NCI-H2171 treated with DMSO at 0.1 percent for 48 hours (cell line): ENCODE data around the gene HIVEP3.
A peak's percentile ranks its signal among the peaks of the same experiment; 100 is the strongest.

ENCODE experiments used
- DNase-seq: peaks from one replicate; lab custom pipeline; 2025; lab: John Stamatoyannopoulos, UW

Gene HIVEP3

DNA sequence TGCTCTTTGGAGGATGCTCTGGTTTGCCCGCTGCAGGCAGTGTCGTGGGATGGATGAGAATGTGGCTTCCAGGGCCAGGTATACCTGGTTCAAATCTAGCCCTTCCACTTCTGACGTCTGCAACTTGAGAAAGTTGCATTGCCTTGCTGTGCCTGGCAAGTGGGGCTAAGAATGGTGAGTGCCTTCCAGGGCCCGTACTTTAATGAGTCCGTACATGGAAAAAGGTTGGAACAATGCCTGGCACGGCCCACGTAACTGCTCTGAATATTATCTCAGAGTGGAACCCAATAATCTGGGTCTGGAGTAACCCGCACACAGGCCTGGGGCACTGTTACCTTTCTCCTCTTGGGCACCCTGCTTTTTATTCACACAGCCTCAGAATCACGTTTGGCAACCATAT lies 287.6 kb downstream of the HIVEP3 start:
- no peak for DNase-seq

- no peak for DNase-seq
These were observed 289.2 kb downstream of the HIVEP3 start for GRCh38 chr1:41629571-41629970.

- no peak for DNase-seq
These were observed 289.6 kb downstream of the HIVEP3 start for GRCh38 chr1:41629141-41629540.

DNA sequence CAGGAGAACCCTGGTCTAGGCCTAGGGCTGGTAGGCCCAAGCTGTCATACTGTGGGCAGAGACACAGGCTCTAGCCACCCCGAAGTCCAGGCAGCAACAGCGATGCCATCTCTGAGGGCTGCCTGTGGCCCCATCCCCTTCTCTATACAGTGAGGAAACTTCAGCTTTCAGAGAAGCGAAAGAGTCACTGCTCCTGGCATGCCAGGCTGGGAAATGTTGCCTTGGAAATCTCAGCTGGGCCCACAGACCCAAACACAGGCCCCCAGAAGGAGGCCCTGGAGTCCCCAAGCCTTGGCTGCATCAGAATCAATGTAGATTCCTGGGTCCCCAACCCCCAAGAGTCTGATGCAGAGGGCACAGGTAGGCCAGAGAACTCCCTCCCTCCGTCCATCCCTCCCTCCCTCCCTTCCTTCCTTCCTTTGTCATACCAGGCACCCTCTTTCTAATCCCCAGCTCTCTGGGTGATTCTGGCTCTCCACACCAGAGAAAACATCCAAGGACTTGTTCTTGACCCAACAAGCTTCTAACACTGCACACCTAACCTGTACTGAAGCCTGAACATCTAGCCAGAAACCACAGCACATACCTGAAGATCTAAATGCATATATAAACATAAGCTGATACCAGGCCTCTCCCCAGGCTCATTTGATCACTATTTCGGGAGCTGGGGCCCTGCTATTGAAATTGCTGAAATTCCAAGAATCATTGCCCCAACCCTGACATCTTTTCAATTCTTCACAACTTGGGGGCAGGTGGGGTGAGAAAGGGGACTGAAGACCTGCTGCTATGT lies 291.0 kb downstream of the HIVEP3 start:
- no peak for DNase-seq

- DNase-seq: peak; percentile 51
These were observed 291.9 kb downstream of the HIVEP3 start for GRCh38 chr1:41626616-41627375.

- DNase-seq: peak; percentile 89
These were observed 292.6 kb downstream of the HIVEP3 start for GRCh38 chr1:41626146-41626545.

DNA sequence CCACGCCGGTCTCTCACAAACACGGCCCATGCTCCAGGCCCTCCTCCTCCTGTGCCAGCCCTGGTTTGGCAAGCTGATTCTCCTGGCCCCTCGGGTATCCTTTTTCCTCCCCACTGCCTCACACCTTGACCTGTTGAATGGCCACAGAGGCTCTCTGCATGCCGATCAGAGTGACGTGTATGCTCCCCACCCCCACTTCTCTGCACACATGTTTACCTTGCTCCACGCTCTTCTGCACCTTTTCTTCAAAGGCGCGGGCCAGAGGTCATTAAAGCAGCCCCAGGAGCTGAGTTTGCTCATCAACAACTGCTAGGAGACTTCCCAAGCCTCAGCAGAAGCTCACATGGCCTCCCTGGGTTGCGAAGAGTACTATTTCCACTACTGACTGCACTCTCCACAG lies 295.0 kb downstream of the HIVEP3 start:
- no peak for DNase-seq

GRCh38 chr1:41622859-41623732 lies 295.6 kb downstream of the HIVEP3 start:
- no peak for DNase-seq

- DNase-seq: no peak
These were observed 296.3 kb downstream of the HIVEP3 start for GRCh38 chr1:41622402-41622801.

DNA sequence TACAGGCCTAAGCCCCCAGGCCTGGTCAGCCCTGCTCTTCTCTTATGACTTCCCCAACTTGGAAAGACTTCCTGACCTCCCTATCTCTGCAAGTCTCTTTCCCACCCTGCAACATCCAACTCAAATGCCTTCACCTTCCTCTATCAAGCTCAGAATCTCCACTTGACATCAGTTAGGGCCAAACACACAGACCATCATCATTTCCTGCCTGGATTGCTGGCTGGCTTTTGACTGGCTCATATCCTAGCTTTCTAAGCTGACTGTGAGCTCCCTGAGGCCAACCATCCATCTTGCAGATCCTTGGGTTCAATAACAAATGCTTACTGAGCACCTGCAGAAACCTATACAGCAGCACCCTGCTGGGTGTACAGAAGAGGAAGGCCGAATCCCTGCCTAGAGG lies 296.9 kb downstream of the HIVEP3 start:
- no peak for DNase-seq

GRCh38 chr1:41621256-41621655 lies 297.5 kb downstream of the HIVEP3 start:
- DNase-seq: no peak

GRCh38 chr1:41620365-41621169 lies 298.2 kb downstream of the HIVEP3 start:
- DNase-seq: peak; percentile 52

- DNase-seq: peak; percentile 88
These were observed 299.0 kb downstream of the HIVEP3 start for GRCh38 chr1:41619511-41620364.

DNA sequence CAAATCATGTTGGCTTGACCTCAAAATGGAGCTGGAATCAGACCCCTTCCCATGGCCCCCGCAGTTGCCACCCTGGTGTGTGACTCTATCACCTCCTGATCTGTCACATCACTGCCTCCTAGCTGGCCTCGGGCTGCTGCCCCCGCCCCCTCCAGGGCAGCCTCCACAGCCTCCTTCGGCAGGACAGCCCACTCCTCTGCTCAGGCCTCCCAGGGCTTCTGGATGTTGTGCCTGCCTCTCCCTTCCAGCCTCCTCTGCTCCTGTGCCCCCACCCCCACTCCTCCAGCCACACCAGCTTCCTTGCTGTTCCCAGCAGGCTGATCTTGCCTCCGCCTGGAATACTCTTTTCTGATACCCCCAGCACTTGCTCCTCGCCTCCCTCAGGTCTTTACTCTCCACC lies 299.9 kb downstream of the HIVEP3 start:
- no peak for DNase-seq

DNA sequence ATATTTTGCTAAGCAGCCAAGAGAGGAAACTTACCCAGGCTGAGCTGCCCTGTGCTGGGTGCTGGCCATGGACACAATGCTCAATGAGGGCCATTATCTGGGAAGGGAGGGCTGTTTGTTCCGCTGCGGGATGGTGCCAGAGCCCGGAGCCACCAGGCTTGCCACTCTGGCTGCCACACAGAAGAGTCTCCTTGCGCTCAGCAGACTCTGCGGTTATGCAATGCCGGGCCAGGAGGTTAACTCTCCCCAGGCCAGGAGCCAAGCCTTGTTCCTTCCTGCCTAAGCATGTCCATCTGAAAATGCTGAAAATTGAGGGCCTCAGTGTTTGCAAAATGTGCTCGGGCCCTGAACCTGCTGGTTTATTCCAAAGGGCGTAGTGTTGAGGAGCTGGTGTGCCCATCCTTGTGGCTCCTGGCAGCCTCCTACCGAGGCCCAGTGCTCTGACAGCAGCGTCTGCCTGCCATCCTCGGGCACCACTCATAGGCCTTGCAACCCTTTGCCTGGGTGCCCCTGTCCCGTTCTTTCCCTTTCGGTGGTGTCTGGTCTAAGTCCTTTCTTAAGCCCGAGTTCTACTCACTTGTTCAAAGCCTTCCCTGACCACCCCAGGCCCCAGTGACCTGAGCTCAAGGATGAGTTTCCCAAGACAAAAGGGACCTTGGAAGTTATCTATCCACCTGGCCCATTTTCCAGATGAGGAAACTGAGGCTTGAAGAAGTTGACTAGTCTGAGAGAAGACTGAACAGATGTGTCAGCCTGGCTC lies 300.5 kb downstream of the HIVEP3 start:
- DNase-seq: no peak

GRCh38 chr1:41617336-41617735 lies 301.4 kb downstream of the HIVEP3 start:
- DNase-seq: no peak

DNA sequence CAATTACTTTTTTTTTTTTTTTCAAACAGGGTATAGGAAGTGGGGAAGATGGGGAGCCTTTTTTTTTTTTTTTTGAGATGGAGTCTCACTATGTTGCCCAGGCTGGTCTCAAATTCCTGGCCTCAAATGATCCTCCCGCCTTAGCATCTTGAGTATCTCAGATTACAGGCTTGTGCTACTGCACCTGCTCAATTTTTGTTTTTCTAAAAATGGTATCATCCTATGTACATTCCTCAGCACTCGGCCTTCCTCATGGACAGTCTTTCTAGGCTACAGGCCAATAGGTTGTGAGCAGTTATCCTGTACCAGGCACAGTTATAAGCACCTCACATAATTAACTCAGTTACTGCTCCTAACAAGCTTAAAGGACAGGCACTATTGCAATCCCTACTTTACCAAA lies 302.2 kb downstream of the HIVEP3 start:
- DNase-seq: peak; percentile 17

GRCh38 chr1:41615981-41616380 lies 302.7 kb downstream of the HIVEP3 start:
- no peak for DNase-seq

DNA sequence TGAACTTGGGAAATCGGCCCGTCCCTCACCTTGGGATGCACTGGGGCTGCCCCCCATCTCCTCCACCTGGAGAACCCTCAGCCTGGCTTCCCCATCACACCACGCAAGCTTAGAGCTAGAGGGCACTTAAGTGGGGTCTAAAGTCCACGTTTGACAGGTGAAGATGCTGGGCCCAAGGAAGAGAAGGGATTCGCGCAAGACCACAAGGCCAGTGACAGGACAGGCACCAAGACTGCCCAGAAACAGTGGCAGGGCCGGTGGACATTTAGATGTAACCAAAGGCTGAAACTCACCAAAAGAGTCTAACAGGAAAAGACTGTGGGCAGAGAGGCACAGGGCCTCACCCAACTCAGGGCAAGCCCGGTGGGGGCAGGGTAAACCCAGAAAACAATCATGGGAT lies 303.4 kb downstream of the HIVEP3 start:
- DNase-seq: no peak

DNA sequence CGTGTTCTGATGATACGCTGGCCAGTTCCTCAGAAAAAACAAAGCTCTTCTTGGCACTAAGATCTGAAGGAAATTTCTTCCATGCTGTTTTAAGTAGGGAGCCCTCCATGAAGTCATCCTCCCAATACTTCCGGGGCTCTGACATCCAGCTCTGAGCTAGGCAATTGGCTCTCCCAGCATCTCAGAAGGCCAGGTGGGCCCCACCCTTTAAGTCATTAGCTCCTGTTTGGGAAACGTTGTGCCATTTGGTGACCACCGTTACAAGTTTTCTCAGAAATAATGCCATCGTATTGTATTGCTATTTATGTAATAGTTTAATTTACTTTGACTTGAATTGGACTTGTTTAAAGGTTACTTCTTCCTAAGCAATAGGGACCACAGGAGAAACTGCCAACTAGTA lies 303.9 kb downstream of the HIVEP3 start:
- no peak for DNase-seq
